HG02852 (cell line): ENCODE data around the gene HPS3.
"Not testable (repeated sequence)": the region's sequence is repeated elsewhere in the genome, so short reads cannot be mapped to it uniquely, and the experiment has no call there.

Source experiments
- ATAC-seq: cut with Tn5 transposase; IDR thresholded peaks from one replicate; pipeline ENCODE4 v1.9.1; 2021; ENCODE audit warnings: mild to moderate bottlenecking, moderate library complexity; ENCODE audit not compliant: unreplicated experiment

The HPS3 gene

GRCh38 chr3:149129326-149130205 lies at the start of gene HPS3:
Gene HPS3 (plus strand): TSS chr3:149129638. CDS start chr3:149129724, 86 bp downstream.
- peak; percentile 91 for ATAC-seq

GRCh38 chr3:149080011-149080698 lies 49.3 kb upstream of the HPS3 start:
- no peak for ATAC-seq

GRCh38 chr3:149080699-149081091 lies 48.7 kb upstream of the HPS3 start:
- ATAC-seq, result no peak

- no peak for ATAC-seq
Observed at GRCh38 chr3:149081772-149082171, 47.7 kb upstream of the HPS3 start.

- peak; percentile 34 for ATAC-seq
Observed at GRCh38 chr3:149085828-149086231, 43.6 kb upstream of the HPS3 start.

- ATAC-seq, result peak; percentile 98
Observed at GRCh38 chr3:149086232-149086988, 43.0 kb upstream of the HPS3 start, which contains the start of gene HLTF. Gene HLTF (minus strand): TSS chr3:149086533. CDS start chr3:149086336, 197 bp downstream.

- no peak for ATAC-seq
Observed at GRCh38 chr3:149087208-149087607, 42.2 kb upstream of the HPS3 start.

GRCh38 chr3:149089395-149089794 lies 40.0 kb upstream of the HPS3 start:
- ATAC-seq, result no peak

- ATAC-seq, result no peak
Observed at GRCh38 chr3:149090461-149090860, 39.0 kb upstream of the HPS3 start.

GRCh38 chr3:149090907-149091306 lies 38.5 kb upstream of the HPS3 start:
- ATAC-seq, result peak; percentile 24

GRCh38 chr3:149091983-149092382 lies 37.5 kb upstream of the HPS3 start:
- no peak for ATAC-seq

- peak; percentile 82 for ATAC-seq
Observed at GRCh38 chr3:149095487-149095886, 34.0 kb upstream of the HPS3 start.

- ATAC-seq, result not testable (repeated sequence)
Observed at GRCh38 chr3:149097987-149098386, 31.5 kb upstream of the HPS3 start.

GRCh38 chr3:149101154-149101553 lies 28.3 kb upstream of the HPS3 start:
- ATAC-seq, result no peak

- ATAC-seq, result no peak
Observed at GRCh38 chr3:149101641-149102040, 27.8 kb upstream of the HPS3 start.

- no peak for ATAC-seq
Observed at GRCh38 chr3:149104484-149104883, 25.0 kb upstream of the HPS3 start.

GRCh38 chr3:149114458-149114857 lies 15.0 kb upstream of the HPS3 start:
- no peak for ATAC-seq

GRCh38 chr3:149115114-149115513 lies 14.3 kb upstream of the HPS3 start:
- ATAC-seq, result no peak

GRCh38 chr3:149118724-149119123 lies 10.7 kb upstream of the HPS3 start:
- ATAC-seq, result no peak

- ATAC-seq, result no peak
Observed at GRCh38 chr3:149119466-149119865, 10.0 kb upstream of the HPS3 start.
